Adrenal gland (tissue), 5 donors: ENCODE results near the gene TRAF7.
A peak's percentile ranks its signal among the peaks of the same experiment; 100 is the strongest.

Source experiments
- POLR2A ChIP-seq, 2 donors: fragments of 450-650 bp; IDR thresholded peaks; one replicate each; pipeline ENCODE4 v1.6.1; 2017; ENCODE audit warnings: antibody characterized with exemption in 2 of 2, mild to moderate bottlenecking in 2 of 2, moderate library complexity in 1 of 2
- TF ChIP-seq, protein P1 (sequence below), 6 experiments: fragments of 450-650 bp in 4 of 6; fragments of 200-600 bp in 2 of 6; sonication (generic) in 1 of 6; IDR thresholded peaks; 1 replicate in 5 of 6; 2 replicates in 1 of 6; pipeline versions ENCODE4 v1.5.1 to v1.8.0; 2016 to 2021; ENCODE audit warnings: antibody characterized with exemption in 6 of 6, mild to moderate bottlenecking in 2 of 6, moderate library complexity in 1 of 6
- donor health status: DM: no; HTN: no; CAD: no.

DNA sequence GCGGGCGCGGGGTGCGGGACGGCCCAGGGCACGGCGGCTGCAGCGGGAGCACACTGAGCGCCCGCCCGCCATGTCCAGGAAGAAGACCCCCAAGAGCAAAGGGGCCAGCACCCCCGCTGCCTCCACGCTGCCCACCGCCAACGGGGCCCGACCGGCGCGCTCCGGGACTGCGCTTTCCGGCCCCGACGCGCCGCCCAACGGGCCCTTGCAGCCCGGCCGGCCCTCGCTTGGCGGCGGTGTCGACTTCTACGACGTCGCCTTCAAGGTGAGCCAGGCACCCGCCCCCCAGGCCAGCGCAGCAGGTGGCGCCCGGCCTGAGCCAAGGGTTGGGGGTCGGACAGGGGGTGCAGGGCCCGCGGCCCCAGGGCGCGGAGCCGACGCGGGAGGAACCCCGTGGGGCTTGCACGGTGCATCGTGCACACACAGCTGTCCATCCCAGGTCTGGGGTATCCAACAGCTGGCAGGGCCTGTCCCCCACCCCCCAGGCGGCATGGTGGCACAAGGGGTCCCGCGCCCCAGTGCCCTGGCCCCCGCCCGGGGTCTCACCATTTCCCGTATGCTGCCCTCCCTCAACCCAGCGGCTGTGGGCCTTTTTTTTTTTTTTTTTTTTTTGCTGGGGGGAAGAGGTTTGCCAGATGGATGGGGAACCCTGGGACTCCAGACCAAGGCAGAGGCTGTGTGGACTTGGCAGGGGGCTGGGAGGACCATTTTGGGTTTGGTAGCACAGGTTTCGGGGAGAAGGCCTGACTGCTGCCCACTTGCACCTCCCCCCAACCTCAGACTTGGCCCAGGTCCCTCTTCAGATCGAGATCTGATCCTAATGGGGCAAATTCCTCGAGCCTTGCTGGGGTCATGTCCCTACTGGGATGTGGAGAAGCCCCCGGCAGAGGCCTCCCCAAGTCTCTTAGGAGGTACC is 6.6 kb upstream of the TRAF7 start:
- TF ChIP-seq, protein P1, sequence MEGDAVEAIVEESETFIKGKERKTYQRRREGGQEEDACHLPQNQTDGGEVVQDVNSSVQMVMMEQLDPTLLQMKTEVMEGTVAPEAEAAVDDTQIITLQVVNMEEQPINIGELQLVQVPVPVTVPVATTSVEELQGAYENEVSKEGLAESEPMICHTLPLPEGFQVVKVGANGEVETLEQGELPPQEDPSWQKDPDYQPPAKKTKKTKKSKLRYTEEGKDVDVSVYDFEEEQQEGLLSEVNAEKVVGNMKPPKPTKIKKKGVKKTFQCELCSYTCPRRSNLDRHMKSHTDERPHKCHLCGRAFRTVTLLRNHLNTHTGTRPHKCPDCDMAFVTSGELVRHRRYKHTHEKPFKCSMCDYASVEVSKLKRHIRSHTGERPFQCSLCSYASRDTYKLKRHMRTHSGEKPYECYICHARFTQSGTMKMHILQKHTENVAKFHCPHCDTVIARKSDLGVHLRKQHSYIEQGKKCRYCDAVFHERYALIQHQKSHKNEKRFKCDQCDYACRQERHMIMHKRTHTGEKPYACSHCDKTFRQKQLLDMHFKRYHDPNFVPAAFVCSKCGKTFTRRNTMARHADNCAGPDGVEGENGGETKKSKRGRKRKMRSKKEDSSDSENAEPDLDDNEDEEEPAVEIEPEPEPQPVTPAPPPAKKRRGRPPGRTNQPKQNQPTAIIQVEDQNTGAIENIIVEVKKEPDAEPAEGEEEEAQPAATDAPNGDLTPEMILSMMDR (IDR thresholded peaks at IDR 0.05) = peak in 1 of 6 experiments; percentile 31
- TF ChIP-seq POLR2A (IDR thresholded peaks at IDR 0.05) = no peak
